ENCODE results near the gene TMPRSS11E.
"Not testable (repeated sequence)": the region's sequence is repeated elsewhere in the genome, so short reads cannot be mapped to it uniquely, and the experiment has no call there.

The TMPRSS11E gene

GRCh38 chr4:68447201-68447600, at the start of gene TMPRSS11E:
TMPRSS11E (plus strand) TSS chr4:68447463; CDS start chr4:68447513, 50 bp downstream.
- no peak for DNase-seq (ENCODE audit: low read depth)

GRCh38 chr4:68399306-68399705, 48.0 kb upstream of the TMPRSS11E start:
- no peak for DNase-seq (ENCODE audit: low read depth)

- no peak for DNase-seq (ENCODE audit: low read depth)
Observed at GRCh38 chr4:68401231-68401630, 46.0 kb upstream of the TMPRSS11E start.

GRCh38 chr4:68404153-68404552, 43.1 kb upstream of the TMPRSS11E start:
- no peak for DNase-seq (ENCODE audit: low read depth)

GRCh38 chr4:68405718-68406478, 41.4 kb upstream of the TMPRSS11E start:
- DNase-seq (ENCODE audit: low read depth): not testable (repeated sequence)

- no peak for DNase-seq (ENCODE audit: low read depth)
Observed at GRCh38 chr4:68406479-68406859, 40.8 kb upstream of the TMPRSS11E start.

- DNase-seq (ENCODE audit: low read depth): not testable (repeated sequence)
Observed at GRCh38 chr4:68407015-68407867, 40.0 kb upstream of the TMPRSS11E start.

GRCh38 chr4:68407868-68408190, 39.4 kb upstream of the TMPRSS11E start:
- DNase-seq (ENCODE audit: low read depth): no peak

- DNase-seq (ENCODE audit: low read depth): no peak
Observed at GRCh38 chr4:68410149-68410548, 37.1 kb upstream of the TMPRSS11E start.

- no peak for DNase-seq (ENCODE audit: low read depth)
Observed at GRCh38 chr4:68410643-68411042, 36.6 kb upstream of the TMPRSS11E start.

GRCh38 chr4:68412031-68412430, 35.2 kb upstream of the TMPRSS11E start:
- DNase-seq (ENCODE audit: low read depth): not testable (repeated sequence)

- DNase-seq (ENCODE audit: low read depth): no peak
Observed at GRCh38 chr4:68416591-68416990, 30.7 kb upstream of the TMPRSS11E start.

GRCh38 chr4:68426516-68426915, 20.7 kb upstream of the TMPRSS11E start:
- no peak for DNase-seq (ENCODE audit: low read depth)

GRCh38 chr4:68430337-68430736, 16.9 kb upstream of the TMPRSS11E start:
- no peak for DNase-seq (ENCODE audit: low read depth)

- DNase-seq (ENCODE audit: low read depth): no peak
Observed at GRCh38 chr4:68432320-68432719, 14.9 kb upstream of the TMPRSS11E start.

GRCh38 chr4:68433582-68433981, 13.7 kb upstream of the TMPRSS11E start:
- no peak for DNase-seq (ENCODE audit: low read depth)

- DNase-seq (ENCODE audit: low read depth): no peak
Observed at GRCh38 chr4:68434277-68434676, 13.0 kb upstream of the TMPRSS11E start.

- DNase-seq (ENCODE audit: low read depth): no peak
Observed at GRCh38 chr4:68434836-68435235, 12.4 kb upstream of the TMPRSS11E start.

GRCh38 chr4:68445111-68445510, 2.2 kb upstream of the TMPRSS11E start:
- no peak for DNase-seq (ENCODE audit: low read depth)

GRCh38 chr4:68451246-68452211, 4.3 kb downstream of the TMPRSS11E start:
- DNase-seq (ENCODE audit: low read depth): no peak

- no peak for DNase-seq (ENCODE audit: low read depth)
Observed at GRCh38 chr4:68460085-68460484, 12.8 kb downstream of the TMPRSS11E start.

GRCh38 chr4:68461790-68462189, 14.5 kb downstream of the TMPRSS11E start:
- DNase-seq (ENCODE audit: low read depth): no peak
